Loucy (cell line): ENCODE results near the gene KCTD12.

Source experiments
- H2AFZ ChIP-seq: fragments of 200-600 bp; sonication (generic); 2 replicates; pipeline ENCODE4 v1.6.0; 2016; ENCODE audit warnings: antibody characterized with exemption, mild to moderate bottlenecking, low read length, moderate library complexity
- H3F3A ChIP-seq: fragments of 200-600 bp; 2 replicates; pipeline ENCODE4 v1.6.0; 2016; ENCODE audit warnings: antibody characterized with exemption, low read depth, mild to moderate bottlenecking
- H3K27me3 ChIP-seq: fragments of 200-600 bp; sonication (generic); 2 replicates; pipeline ENCODE4 v1.6.1; 2014; ENCODE audit warnings: low read length, mild to moderate bottlenecking; ENCODE audit not compliant: insufficient read depth, poor library complexity, severe bottlenecking
- H3K36me3 ChIP-seq: fragments of 200-600 bp; sonication (generic); 2 replicates; pipeline ENCODE4 v1.6.1; 2016; ENCODE audit warnings: low read length; ENCODE audit not compliant: insufficient read depth
- H3K4me1 ChIP-seq: fragments of 200-600 bp; sonication (generic); 2 replicates; pipeline ENCODE4 v1.5.1; 2014; ENCODE audit warnings: low read length, mild to moderate bottlenecking; ENCODE audit not compliant: insufficient read depth, poor library complexity, severe bottlenecking
- H3K4me2 ChIP-seq: fragments of 200-600 bp; sonication (generic); 2 replicates; pipeline ENCODE4 v1.6.0; 2014; ENCODE audit warnings: antibody characterized with exemption, low read length, low read depth, mild to moderate bottlenecking; ENCODE audit not compliant: poor library complexity, severe bottlenecking
- H3K4me3 ChIP-seq: fragments of 200-600 bp; sonication (generic); 2 replicates; pipeline ENCODE4 v1.5.1; 2014; ENCODE audit warnings: low read length, mild to moderate bottlenecking, mixed read lengths; ENCODE audit not compliant: poor library complexity, severe bottlenecking
- H3K79me2 ChIP-seq: fragments of 200-600 bp; sonication (generic); 2 replicates; pipeline ENCODE4 v1.6.1; 2014; ENCODE audit warnings: low read length; ENCODE audit not compliant: insufficient read depth
- H3K9ac ChIP-seq: fragments of 200-600 bp; sonication (generic); 2 replicates; pipeline ENCODE4 v1.6.0; 2014; ENCODE audit warnings: mild to moderate bottlenecking, low read depth, low read length, moderate library complexity; ENCODE audit not compliant: poor library complexity, severe bottlenecking
- H3K9me2 ChIP-seq: fragments of 200-600 bp; sonication (generic); replicated peaks from 2 replicates; pipeline ENCODE4 v1.6.1; 2016; ENCODE audit warnings: low read depth, low read length, mixed read lengths
- H3K9me3 ChIP-seq: fragments of 200-600 bp; sonication (generic); 2 replicates; pipeline ENCODE4 v1.6.1; 2014; ENCODE audit warnings: mild to moderate bottlenecking, antibody characterized with exemption, low read length, low read depth; ENCODE audit not compliant: insufficient read depth
- H4K20me1 ChIP-seq: fragments of 200-600 bp; sonication (generic); 2 replicates; pipeline ENCODE4 v1.6.0; 2014; ENCODE audit warnings: antibody characterized with exemption, low read length, mild to moderate bottlenecking; ENCODE audit not compliant: insufficient read depth, poor library complexity, severe bottlenecking
- EZH2phosphoT487 ChIP-seq: fragments of 200-600 bp; IDR thresholded peaks from 2 replicates; pipeline ENCODE4 v1.6.1; 2018; ENCODE audit warnings: antibody characterized with exemption, mild to moderate bottlenecking, moderate library complexity, borderline replicate concordance
- TF ChIP-seq, protein P1 (sequence below): fragments of 200-600 bp; sonication (generic); conservative IDR thresholded peaks from 2 replicates; pipeline ENCODE4 v1.5.1; 2014; ENCODE audit warnings: mild to moderate bottlenecking, antibody characterized with exemption, low read length

Gene KCTD12

DNA sequence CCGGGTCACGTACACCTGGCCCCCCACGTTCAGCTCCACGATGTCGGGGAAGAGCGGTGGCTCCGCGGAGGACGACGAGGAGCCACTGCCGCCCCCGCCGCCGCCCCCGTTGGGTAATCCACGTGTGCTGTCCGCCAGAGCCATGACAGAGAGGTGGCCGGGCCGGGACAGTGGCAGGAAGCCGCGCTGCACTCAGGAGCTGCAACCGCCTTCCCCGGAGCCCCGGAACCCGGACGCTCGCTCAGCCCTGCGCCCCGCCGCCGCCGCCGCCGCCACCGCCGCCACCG is 257 bp downstream of the KCTD12 start:
- no peak for TF ChIP-seq EZH2phosphoT487
- TF ChIP-seq, protein P1, sequence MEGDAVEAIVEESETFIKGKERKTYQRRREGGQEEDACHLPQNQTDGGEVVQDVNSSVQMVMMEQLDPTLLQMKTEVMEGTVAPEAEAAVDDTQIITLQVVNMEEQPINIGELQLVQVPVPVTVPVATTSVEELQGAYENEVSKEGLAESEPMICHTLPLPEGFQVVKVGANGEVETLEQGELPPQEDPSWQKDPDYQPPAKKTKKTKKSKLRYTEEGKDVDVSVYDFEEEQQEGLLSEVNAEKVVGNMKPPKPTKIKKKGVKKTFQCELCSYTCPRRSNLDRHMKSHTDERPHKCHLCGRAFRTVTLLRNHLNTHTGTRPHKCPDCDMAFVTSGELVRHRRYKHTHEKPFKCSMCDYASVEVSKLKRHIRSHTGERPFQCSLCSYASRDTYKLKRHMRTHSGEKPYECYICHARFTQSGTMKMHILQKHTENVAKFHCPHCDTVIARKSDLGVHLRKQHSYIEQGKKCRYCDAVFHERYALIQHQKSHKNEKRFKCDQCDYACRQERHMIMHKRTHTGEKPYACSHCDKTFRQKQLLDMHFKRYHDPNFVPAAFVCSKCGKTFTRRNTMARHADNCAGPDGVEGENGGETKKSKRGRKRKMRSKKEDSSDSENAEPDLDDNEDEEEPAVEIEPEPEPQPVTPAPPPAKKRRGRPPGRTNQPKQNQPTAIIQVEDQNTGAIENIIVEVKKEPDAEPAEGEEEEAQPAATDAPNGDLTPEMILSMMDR: no peak
- Histone ChIP-seq H3K9ac (peak overlapping the region; percentile 68), H3K9me3 (no peaks in the 10 kb centered on the region), H3K36me3 (no peaks in the 10 kb centered on the region), H3K79me2 (no peaks in the 10 kb centered on the region), H3K4me2 (peak overlapping the region; percentile 95), H3K4me1 (peaks cover 17% of the 10 kb centered on the region), H3F3A (peaks cover 8% of the 10 kb centered on the region; the same call in 1 of the 2 replicates), H2AFZ (peak overlapping the region; percentile 98), H4K20me1 (no peaks in the 10 kb centered on the region), H3K4me3 (peak overlapping the region; percentile 85), H3K27me3 (peaks cover 10% of the 10 kb centered on the region), H3K9me2 (no peaks in the 10 kb centered on the region)

DNA sequence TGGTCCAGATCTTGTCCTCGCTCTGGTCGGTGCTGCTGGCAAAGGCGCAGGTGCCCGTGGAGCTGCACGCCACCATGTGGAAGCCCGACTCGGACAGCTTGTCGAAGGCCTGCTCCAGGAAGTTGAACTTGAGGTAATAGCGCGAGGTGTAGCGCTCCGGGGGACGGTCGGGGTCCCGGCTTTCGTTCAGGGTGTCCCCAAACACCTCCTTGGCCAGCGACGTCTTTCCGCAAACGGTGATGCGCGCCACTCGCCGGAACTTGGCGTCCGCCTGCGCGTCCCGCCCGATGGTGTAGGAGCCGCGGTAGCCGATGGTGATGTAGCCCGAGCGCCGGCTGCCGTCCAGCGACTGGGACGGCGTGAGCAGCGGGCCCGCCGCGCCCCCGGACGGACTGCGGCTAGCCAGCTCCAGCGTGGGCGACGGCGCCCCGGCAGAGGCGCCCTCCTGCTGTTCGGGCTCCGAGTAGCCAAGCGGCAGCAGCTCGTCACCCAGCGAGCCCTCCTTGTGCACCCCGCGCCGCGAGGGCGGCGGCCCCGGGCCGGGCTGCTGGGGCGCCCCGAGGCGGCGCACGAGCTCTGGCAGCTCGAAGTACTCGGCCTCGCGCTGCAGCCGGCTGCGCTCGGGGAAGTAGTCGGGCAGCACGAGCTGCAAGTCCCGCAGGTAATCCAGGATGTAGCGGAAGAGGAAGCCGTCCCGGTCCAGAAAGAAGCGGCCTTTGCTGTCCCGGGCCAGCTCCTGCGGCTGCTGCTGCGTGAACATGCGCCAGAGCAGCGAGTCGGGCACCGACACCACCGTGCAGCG is 801 bp downstream of the KCTD12 start:
- no peaks in the 10 kb centered on the region for H3K9me3 ChIP-seq
- H4K20me1 ChIP-seq: no peaks in the 10 kb centered on the region
- peaks cover 6% of the 10 kb centered on the region for H3K27me3 ChIP-seq
- H2AFZ ChIP-seq: peak overlapping the region; percentile 98
- no peaks in the 10 kb centered on the region for H3K79me2 ChIP-seq
- H3K4me1 ChIP-seq: peaks cover 17% of the 10 kb centered on the region
- H3F3A ChIP-seq: peaks cover 8% of the 10 kb centered on the region; the same call in 1 of the 2 replicates
- H3K4me3 ChIP-seq: peak overlapping the region; percentile 85
- H3K9ac ChIP-seq: peak overlapping the region; percentile 68
- peak overlapping the region; percentile 95 for H3K4me2 ChIP-seq
- TF ChIP-seq EZH2phosphoT487: no peak
- TF ChIP-seq, protein P1: peak; percentile 58
- no peaks in the 10 kb centered on the region for H3K36me3 ChIP-seq
- H3K9me2 ChIP-seq: no peaks in the 10 kb centered on the region

DNA sequence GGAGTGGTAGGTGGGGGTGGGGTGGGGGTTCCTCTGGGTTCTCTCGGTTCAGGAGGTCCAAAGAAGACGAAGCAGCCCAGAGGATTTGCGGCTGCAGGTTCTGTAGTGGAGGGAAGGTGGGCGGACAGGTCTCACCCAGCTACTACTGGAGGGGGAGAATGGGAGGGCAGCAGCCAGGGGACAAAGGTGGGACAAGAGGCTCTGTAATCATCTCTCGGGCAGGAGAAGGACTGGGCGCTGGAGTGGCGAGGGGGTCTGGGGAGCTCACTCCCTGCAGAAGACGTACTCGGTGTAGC is 1.4 kb downstream of the KCTD12 start:
- peak overlapping the region; percentile 95 for H3K4me2 ChIP-seq
- peaks cover 6% of the 10 kb centered on the region for H3K27me3 ChIP-seq
- no peaks in the 10 kb centered on the region for H3K9me3 ChIP-seq
- H3K4me1 ChIP-seq: peaks cover 22% of the 10 kb centered on the region
- no peaks in the 10 kb centered on the region for H3K79me2 ChIP-seq
- no peaks in the 10 kb centered on the region for H3K36me3 ChIP-seq
- H4K20me1 ChIP-seq: no peaks in the 10 kb centered on the region
- H3K4me3 ChIP-seq: peak overlapping the region; percentile 85
- TF ChIP-seq, protein P1: no peak
- no peak for TF ChIP-seq EZH2phosphoT487
- peaks cover 8% of the 10 kb centered on the region; the same call in 1 of the 2 replicates for H3F3A ChIP-seq
- H3K9ac ChIP-seq: peak overlapping the region; percentile 68
- H2AFZ ChIP-seq: peak overlapping the region; percentile 98
- no peaks in the 10 kb centered on the region for H3K9me2 ChIP-seq
